Dermis microvascular lymphatic vessel endothelial cell (primary cell): ENCODE measurements around the gene SYNE1. TPM values are rescaled to one million over a fixed set of nuclear protein-coding genes. Genes with fewer than 3 reads are reported as not detected.

ENCODE experiments used
- DNase-seq, 2 donors: peaks; one replicate each; pipeline versions ENCODE4 v3.0.0 to v3.0.0-alpha.2; 2010; ENCODE audit warnings: low read depth in 2 of 2
- total RNA-seq: library from RNA; depleted of rRNA; stranded (reverse); fragments of >200 nt; gene quantifications from 2 replicates; pipeline ENCODE4 v1.2.1, GENCODE V29; 2014

SYNE1 gene
- total RNA-seq, 1 donor from 2014 or later = 41.3 TPM

- DNase-seq = no peak
These were observed 344.6 kb downstream of the SYNE1 start for GRCh38 chr6:152292555-152292954.

DNA sequence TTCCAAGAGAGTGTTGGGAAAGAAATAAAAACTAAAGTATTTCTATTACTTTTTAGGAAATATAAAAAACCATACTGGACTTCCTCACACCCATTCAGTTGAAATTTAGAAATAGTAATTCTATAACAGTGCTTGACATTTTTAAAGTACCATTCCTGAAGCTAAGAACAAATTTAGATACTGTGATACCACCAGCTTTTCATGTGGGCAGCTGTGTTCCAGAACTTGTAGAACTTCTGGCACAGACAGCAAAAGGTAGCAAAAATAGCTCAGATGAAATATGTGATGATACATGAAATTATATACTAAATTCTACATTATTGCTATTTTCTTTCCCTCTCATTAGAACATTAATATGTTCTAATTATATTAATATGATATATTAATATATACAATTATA lies 346.5 kb downstream of the SYNE1 start:
- DNase-seq = no peak

- no peak for DNase-seq
These were observed 359.3 kb downstream of the SYNE1 start for GRCh38 chr6:152277826-152278329.

GRCh38 chr6:152273638-152274037 lies 363.5 kb downstream of the SYNE1 start:
- no peak for DNase-seq

- DNase-seq = no peak
These were observed 364.2 kb downstream of the SYNE1 start for GRCh38 chr6:152273002-152273401.

GRCh38 chr6:152272486-152272885 lies 364.7 kb downstream of the SYNE1 start:
- DNase-seq = no peak

DNA sequence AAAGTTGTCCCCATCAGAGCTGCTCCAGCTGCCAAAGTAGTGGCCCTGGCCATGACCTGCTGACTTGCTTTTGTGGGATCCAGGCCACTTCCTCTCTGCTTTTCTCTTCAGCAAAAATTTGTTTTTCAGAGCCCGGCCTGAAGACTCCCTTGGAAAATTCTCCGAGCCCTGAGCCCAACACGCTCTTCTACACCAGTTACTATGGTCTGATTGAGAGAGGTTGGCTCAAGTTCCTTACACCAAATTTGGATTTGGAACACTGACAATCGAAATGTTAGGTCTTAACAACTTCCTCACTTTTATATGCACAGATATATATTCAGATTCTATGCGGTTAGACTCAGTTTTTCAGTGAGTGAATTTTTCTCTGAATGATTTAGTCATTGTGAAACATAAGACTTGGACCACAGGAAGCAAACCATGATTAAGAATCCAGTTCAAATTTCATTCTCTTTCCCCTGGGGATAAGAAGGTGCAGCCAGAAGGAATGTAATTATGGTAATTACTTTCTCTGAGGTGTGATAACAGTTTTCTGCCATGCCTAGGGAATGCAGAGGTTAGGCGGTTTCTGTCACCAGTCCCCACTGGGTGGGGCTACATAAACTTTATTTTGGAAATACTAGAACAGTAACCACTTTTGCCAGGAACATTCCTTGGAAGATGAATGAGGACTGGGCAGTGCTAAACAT lies 365.2 kb downstream of the SYNE1 start:
- DNase-seq = no peak

- DNase-seq = no peak
These were observed 366.7 kb downstream of the SYNE1 start for GRCh38 chr6:152270301-152270925.

GRCh38 chr6:152268846-152269442 lies 368.2 kb downstream of the SYNE1 start:
- no peak for DNase-seq

GRCh38 chr6:152267967-152268845 lies 369.0 kb downstream of the SYNE1 start:
- DNase-seq = peak; percentile 9 to 21

GRCh38 chr6:152265651-152266050 lies 371.5 kb downstream of the SYNE1 start:
- DNase-seq = no peak

DNA sequence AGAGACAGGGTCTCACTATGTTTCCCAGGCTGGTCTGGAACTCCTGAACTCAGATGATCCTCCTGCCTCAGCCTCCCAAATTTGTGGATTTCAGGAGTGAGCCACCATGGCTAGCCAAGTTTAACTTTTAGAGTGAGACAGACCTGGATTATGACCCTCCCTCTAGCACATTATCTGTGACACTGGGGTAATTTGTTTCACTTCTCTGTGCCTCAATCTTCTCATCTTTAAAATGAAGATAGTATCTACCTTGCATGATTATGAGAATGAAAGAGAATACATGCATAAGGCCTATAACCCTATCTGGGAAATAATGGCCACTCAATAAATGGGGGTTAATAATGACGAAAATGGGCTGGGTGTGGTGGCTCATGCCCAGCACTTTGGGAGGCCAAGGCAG lies 373.6 kb downstream of the SYNE1 start:
- DNase-seq = no peak

GRCh38 chr6:152261179-152261578 lies 376.0 kb downstream of the SYNE1 start:
- DNase-seq = no peak

DNA sequence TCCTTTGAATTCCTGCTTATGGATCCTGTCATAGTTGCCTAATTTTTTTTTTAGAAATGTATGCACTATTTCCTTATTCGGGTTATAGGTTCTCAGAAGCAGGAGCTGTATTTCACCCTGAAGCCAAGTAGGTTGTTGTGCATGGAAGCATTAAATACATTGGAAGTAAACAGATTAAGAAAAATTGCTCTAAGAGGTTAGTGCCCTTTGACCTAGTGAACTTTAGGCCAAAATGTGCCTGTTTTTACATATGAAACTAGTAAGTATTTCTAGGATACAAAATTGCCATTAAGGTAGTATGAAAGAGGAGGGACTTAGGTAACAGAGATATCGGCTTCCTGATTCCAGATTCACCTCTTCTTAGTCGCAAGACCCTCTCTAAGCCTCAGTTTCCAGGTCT lies 377.9 kb downstream of the SYNE1 start:
- DNase-seq = no peak

GRCh38 chr6:152257581-152257980 lies 379.6 kb downstream of the SYNE1 start:
- DNase-seq = no peak

GRCh38 chr6:152250127-152250526 lies 387.0 kb downstream of the SYNE1 start:
- no peak for DNase-seq

GRCh38 chr6:152248980-152249379 lies 388.2 kb downstream of the SYNE1 start:
- DNase-seq = no peak

- DNase-seq = no peak
These were observed 390.4 kb downstream of the SYNE1 start for GRCh38 chr6:152246554-152247337.

GRCh38 chr6:152244998-152245630 lies 392.0 kb downstream of the SYNE1 start:
- peak in 1 of 2 donors; percentile 20 for DNase-seq

DNA sequence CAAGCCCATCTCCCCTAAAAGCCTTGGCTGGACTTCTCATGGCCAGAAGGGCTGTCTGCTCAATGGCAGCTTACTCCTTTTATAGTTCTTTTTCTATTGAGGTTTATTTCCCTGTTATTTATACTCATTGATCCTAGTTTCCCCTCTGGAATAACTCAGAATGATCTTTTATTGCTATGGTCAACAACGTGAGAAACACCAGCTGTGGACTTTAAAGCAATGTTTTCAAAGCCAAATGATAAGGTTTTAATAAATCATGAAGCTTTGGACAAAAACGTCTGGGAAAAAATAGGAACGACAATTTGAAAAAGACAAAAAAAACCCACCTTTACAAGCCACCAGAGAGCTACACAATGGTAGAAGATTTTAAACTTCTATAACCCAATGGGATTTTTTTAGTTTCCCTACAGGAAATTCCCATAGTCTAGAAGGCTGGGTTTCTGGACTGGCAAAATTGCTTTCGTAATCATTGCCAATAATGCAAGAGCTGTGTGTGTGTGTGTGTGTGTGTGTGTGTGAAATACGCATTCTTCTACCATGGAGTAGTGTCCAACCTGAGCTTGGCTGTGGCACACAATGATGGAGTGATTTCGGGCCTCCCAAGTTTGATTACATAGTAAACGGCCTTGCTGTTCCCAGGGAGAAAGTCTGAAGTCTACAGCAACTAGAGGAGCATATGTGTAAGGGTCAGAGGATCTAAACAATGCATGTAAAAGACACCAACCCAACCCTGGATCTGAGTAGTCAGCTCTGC lies 396.0 kb downstream of the SYNE1 start:
- DNase-seq = no peak
